Erythroblast (primary cell): ENCODE data around the gene ZNF385C.
"Not testable (repeated sequence)": the region's sequence is repeated elsewhere in the genome, so short reads cannot be mapped to it uniquely, and the experiment has no call there.

Source experiments
- DNase-seq, 2 experiments: peaks; one replicate each; lab custom pipeline; 2025; lab: John Stamatoyannopoulos, UW
- GATA1 ChIP-seq: IDR thresholded peaks from 2 replicates; pipeline ENCODE4 v1.6.1; 2011; ENCODE audit warnings: low read depth, mild to moderate bottlenecking, control low read depth, low read length, moderate library complexity
- POLR2A ChIP-seq: IDR thresholded peaks from 2 replicates; pipeline ENCODE4 v1.6.1; 2011; ENCODE audit warnings: mild to moderate bottlenecking, low read length

Gene ZNF385C

DNA sequence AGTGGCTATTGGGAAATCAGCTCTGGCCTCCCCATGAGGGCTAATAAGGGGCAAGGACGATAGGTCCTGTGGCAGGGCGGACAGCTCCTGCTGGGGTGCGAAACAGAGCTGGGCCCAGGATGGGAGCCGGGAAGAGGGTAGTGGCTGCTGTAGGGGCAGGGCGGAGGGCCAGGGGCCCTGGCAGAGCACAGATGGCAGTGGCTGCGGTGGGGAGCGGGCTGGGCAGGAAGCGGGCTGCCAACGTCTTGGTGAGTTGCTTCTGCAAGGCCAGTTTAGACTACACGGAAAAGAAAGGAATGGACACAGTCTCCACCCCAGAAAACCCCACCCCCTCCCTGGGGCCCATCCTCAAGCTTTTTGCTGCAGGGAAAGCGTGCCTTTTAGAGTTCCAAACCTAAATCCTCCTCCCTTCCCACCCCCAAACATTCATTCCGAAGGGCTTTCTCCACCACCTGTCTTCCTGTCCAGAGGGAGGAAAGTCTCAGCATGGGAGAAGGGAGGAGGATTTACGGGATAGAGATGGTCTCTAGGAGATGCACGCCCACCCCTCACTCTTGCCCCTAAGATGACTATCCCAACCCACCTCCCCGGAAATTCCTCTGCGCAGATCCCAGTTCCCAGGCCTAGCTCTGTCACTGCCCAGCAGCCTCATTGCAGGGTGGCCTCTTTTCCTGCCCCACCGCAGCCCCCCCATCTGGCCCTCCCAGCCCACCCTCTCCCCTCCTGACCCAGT lies 71.2 kb downstream of the ZNF385C start:
- no peak for DNase-seq
- no peak for TF ChIP-seq POLR2A
- no peak for TF ChIP-seq GATA1

DNA sequence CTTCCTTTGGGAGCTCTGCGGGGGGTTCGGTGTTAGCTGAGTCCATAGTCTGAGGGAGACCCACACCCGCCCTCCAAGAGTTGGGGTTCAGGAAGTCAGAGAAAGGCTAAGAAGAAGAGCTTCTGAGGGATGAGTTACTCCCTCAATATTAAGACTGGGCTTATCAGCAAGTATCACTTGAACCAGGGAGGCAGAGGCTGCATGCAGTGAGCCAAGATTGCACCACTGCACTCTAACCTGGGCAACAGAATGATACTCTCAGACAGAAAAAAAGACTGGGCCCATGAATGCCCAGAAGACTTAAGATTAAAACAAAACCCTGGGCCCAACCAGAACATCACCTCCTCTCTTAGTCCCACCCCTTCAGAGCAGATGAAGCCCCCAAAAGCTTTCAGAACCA lies 72.3 kb downstream of the ZNF385C start:
- TF ChIP-seq POLR2A = no peak
- TF ChIP-seq GATA1 = no peak
- DNase-seq = peak; percentile 52 to 70

DNA sequence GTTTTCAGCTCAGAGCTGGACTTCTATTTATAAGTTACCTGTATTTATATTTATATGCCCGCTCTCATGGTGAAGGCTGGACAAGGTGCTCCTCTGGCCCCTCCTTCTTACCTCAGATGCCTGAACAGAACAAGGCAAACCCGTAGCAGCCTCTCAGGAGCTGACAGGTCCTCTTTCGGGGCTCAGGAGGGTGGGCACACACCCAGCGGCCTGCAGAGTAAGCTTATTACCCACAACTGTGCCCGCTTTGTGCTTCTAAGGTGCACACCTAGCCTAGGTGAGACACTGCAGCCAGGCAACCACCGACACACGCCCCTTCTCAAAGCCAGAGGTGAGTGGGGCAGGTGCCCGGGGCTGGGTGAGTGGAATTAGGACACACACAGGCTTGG lies 73.1 kb downstream of the ZNF385C start:
- DNase-seq = no peak
- TF ChIP-seq POLR2A (no peak), GATA1 (no peak)

DNA sequence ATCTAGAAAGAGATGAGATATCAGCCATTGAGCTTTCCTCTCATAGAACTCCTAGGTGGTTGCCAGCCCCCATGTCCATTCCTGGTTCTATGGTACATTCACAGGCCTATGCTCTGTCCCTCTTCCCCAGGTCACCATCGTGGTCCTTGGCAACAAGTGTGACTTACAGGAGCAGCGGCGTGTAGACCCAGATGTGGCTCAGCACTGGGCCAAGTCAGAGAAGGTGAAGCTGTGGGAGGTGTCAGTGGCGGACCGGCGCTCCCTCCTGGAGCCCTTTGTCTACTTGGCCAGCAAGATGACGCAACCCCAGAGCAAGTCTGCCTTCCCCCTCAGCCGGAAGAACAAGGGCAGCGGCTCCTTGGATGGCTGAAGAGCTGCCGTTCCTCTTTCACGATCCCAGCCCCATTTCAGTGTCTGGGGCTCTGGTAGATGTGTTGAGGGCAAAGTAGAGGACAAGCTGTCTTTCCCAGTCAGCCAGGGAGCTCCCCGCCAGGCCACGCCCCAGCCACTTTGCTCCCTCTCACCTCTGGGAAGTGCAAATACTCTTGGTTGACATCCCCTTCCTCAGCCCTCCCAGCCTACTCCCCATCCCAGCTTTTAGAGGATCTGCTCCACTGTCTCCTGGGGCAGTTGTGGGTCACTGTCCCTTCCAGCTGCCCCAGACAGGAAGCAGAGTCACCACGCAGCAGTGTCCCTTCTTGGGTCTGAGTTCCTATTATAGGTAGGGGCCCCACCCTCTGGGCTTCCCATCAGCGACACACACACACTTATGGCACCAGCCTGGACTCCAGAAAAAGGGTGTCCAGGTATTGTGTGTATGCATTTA lies 74.5 kb downstream of the ZNF385C start:
- TF ChIP-seq POLR2A = no peak
- no peak for TF ChIP-seq GATA1
- DNase-seq = no peak

DNA sequence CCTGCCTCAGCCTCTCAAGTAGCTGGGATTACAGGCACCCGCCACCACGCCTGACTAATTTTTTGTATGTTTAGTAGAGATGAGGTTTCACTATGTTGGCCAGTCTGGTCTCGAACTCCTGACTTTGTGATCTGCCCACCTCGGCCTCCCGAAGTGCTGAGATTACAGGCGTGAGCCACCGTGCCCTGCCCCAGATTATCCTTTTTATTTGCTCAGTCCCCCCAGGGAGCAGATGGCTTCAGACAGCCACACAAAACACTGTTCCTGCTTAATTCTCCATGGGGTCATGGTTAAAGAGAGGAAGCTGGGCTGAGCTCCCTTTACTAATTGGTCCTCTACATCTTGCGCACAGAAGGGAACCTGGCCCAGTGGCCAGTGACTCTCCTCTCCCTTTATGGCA lies 77.4 kb downstream of the ZNF385C start:
- not testable (repeated sequence) for DNase-seq

DNA sequence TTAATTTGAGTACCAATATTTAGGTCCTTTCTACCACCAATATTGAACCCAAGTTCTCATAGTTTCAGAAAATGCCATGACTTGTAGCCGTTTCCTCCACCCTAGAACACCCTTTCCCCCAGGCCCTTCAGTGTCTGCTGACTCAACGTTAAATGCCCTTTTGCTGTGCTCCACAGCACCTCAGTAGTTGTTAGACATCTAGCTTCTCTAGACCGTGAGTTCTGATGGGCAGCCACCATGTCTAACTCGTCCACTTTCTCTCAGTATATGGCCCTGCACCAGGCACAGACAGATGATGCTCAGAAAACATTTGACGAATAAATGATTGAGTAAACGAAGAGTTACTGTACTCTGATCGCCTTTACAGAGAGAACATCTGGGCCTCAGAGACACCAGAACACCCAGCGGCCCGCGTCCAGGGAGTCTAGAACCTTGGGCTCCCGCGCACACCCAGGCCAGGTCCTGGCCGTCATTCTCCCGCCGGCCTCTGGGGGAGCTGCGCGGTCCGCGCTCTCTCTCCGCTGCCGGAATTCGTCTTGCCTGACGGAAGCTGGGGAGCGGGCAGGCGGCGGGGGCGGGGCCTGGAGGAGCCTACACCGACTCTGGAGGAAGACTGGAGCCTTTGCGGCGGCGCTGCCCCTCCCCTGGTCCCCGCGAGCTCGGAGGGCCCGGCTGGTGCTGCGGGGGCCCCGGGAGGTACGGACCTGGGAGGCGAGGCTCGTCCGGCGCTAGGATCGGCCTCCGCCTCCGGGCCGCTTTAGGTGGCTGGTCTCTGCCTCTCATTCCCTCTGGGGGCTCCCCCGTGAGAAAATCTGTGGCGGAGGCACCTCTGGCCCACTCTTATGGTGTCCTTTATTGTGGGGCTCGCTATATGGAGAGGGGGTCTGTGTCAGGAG lies 78.5 kb downstream of the ZNF385C start, which contains the start of gene NKIRAS2:
Gene NKIRAS2, plus strand, starts transcription at position 582 of the 896 bp plus-strand sequence. CDS start 1,488 bp downstream, outside the sequence.
- peak; percentile 94 to 96 for DNase-seq
- TF ChIP-seq GATA1 (no peak), POLR2A (peak; percentile 60)

DNA sequence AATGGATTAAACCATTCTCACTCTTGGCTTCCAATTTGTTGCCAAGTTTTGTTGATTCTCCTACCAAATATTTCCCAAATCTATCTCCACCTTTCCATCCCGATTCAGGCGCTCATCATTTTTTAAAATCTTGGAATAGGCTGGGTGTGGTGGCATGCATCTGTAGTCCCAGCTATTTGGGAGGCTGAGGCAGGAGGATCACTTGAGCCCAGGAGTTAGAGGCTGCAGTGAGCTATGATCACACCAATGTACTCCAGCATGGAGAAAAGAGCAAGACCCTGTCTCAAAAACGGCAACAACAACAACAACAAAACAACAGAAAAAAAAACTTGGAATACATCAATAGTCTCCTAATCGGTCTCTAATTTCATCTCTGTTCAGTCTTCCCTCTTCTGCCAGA lies 79.3 kb downstream of the ZNF385C start:
- no peak for DNase-seq
- no peak for TF ChIP-seq POLR2A
- no peak for TF ChIP-seq GATA1

DNA sequence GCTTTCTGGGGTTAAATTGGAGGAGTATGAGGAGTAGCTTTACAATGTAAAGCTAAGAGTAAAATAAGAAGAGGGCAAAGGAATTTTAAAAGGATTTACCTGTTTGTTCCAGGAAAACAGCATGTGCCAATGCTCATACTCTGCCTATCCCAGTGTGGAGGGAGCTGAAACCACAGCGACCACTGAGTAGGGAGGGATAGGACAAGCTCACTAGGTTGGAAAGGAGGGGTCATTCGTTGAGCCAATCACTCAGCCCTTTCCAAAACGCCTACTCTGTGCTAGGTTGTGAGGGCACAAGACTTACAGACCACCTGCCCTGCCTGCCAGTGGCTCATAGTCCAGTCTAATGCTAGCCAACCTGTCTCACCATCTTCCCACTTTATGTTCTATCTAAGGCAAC lies 79.9 kb downstream of the ZNF385C start:
- peak; percentile 34 to 39 for DNase-seq
- TF ChIP-seq POLR2A (no peak), GATA1 (no peak)

DNA sequence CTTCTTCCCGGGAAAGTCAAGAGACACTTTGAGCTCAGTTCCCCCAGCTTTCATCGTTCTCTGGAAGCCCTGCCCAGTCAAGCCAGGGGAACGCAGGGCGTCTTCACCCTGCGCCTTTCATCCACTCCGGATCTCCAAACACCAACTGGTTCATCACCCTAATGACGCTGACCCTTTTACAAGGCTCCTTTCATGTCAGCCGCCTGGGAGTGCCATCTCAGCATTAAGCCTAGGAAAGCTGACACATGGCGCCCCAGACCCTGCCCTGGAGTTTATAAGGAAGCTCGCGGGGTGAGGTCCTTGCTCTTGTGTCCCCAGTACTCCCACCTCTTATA lies 80.4 kb downstream of the ZNF385C start:
- TF ChIP-seq POLR2A = no peak
- TF ChIP-seq GATA1 = no peak
- DNase-seq = peak; percentile 80 to 84

DNA sequence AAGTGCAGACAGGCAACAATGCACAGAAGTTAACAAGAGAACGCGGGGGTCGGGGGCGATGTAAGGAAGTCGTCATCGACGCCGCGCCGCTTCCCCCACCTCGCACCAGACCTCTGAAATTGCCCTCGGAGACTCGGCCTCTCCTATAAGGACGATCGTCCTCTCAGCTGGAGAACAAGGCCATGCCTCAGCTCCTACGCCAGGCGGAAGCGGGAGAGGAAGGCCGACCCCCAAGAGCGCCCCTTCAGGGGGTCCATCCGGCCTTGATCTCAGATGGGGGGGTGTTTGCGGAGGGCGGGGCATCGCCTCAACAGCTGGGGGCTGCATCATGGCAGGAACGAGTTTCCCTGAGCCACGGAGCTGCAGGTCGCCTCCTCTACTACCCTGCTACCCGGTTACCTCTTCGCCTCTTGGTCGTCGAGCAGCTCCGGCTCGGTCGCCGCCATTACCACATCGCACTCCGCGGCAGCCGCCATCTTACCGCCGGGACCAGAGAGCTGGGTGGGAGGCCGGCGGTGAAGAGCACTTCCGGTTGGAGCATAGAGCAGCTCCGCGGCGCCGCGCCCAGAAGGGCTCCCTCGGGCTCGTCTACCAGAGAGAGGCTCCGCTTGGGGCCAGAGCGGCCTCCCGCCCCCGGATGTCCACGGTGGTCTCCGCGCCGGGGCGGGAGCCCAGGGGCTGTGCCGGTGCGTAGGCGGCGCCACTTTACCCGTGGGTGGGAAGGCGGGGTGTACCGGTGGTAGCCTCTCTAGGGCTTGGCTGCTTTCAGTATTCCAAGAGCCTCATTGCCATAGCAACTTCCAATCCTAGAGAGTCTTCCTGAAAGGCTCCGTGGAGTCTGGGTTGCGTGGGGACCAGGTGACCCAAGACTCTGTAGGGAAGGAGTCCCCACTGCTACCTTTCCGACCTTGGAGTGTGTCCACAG lies 81.1 kb downstream of the ZNF385C start, which contains the start of gene DNAJC7:
Gene DNAJC7, minus strand, starts transcription at position 499 of the 925 bp plus-strand sequence. Its CDS starts 23 bp downstream, at position 476.
- peak; percentile 93 to 95 for DNase-seq
- TF ChIP-seq GATA1 (no peak), POLR2A (peak; percentile 90)

DNA sequence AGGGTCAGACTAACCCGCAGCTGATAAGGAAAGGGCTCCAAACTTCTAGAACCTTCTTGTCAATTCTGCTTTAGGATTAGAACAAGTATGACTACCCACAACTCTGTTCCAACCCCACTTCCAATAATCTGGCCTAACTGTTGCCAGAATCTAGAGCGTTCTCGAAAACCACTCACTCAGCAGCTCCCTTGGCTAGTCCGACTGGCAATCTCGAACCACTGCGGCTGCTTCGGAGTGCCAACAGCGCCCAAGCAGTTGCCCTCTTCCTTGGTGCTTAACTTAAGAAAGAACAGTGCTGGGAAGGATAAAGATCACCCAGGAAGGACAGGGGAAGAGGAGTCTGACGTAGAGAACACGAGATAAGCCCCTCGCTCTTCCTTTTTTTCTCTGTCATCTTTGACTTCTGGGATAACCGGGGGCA lies 81.9 kb downstream of the ZNF385C start:
- TF ChIP-seq POLR2A (no peak), GATA1 (no peak)

DNA sequence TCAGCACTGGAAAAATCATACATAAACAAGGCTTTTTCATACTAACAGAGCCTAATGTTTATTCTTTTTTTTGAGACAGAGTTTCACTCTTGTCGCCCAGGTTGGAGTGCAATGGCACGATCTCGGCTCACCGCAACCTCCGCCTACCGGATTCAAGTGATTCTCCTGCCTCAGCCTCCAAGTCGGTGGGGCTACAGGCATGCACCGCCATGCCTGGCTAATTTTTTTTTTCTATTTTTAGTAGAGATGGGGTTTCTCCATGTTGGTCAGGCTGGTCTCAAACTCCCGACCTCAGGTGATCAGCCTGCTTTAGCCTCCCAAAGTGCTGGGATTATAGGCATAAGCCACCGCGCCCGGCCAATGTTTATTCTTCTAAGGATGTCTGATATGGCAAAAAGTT lies 84.5 kb downstream of the ZNF385C start:
- DNase-seq = not testable (repeated sequence)

More for the DNA sequence above, 81.9 kb downstream of the ZNF385C start:
- DNase-seq = peak; percentile 67 to 76

DNA sequence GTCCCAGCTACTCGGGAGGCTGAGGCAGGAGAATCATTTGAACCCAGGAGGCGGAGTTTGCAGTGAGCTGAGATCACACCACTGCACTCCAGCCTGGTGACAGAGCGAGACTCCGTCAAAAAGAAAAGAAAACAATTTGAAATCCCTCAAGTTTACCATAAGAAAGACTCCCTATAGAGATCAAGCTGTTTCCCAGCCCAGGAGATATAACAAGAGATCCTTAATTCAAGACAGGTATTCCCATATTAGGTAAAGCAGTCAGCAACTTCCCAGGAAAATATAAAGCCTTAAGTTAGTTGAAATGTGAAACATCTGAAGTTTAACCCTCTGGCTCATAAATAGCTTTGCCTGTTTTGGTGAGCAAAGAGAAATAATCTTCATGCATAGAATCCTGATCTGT lies 85.9 kb downstream of the ZNF385C start:
- not testable (repeated sequence) for DNase-seq
